ENCODE results near the gene COASY.
"Not testable (repeated sequence)": the region's sequence is repeated elsewhere in the genome, so short reads cannot be mapped to it uniquely, and the experiment has no call there.

Gene COASY

DNA sequence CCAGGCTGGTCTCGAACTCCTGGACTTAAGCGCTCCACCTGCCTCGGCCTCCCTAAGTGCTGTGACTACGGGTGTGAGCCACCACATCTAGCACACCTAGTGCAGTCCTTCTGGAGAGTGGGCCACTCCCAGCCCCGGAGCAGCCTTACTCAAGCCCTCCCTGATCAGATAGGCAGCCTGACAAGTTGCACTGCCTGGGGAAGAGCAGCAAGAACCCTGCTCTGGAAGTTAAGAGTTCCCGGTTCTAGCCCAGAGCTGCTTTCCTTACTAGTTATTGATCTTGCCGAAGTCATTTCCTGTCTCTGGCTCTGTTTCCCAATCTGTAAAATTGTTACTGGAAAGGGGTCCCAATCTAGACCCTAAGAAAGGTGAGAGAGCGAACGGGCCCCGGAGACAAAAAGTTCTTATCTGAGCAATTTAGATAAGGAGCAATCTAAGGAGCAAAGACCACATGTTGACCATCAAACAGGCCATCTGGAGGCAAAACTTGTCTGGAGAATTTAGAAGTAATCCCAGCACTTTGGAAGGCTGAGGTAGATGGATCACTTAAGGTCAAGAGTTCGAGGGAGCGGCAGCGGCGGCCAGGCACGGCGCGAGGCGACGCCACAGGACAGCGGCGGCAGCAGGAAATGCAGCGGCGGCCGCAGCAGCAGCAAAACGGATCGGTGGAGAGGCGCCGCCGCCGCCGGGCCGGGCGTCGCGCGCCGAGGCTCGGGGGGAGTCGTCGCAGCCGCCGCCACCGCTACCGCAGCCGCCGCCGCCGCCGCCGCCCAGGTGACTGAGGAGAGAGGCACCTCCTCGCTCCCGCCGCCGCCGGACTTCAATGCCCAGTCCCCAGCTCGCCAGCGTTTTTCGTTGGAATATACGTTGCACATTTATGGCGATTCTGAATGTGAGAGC lies 30.2 kb upstream of the COASY start:
- DNase-seq (ENCODE audit: low read depth, low spot score): peak; percentile 78

- DNase-seq (ENCODE audit: low read depth, low spot score): no peak
Measured at GRCh38 chr17:42535155-42536047, 26.5 kb upstream of the COASY start.

DNA sequence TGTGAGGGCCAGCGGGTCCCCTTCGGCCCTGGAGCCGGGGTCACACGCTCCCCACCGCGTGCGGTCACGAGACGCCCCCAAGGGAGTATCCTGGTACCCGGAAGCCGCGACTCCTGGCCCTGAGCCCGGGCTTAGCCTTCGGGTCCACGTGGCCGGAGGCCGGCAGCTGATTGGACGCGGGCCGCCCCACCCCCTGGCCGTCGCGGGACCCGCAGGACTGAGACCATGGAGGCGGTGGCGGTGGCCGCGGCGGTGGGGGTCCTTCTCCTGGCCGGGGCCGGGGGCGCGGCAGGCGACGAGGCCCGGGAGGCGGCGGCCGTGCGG lies 25.9 kb upstream of the COASY start, which contains the start of gene NAGLU:
NAGLU (plus strand) TSS at position 194 of the 324 bp plus-strand sequence; CDS start at position 226, 32 bp downstream.
- DNase-seq (ENCODE audit: low read depth, low spot score): peak; percentile 95

- DNase-seq (ENCODE audit: low read depth, low spot score): peak; percentile 87
Measured at GRCh38 chr17:42536372-42537155, 25.4 kb upstream of the COASY start.

GRCh38 chr17:42537156-42537805 lies 24.7 kb upstream of the COASY start:
- no peak for DNase-seq (ENCODE audit: low read depth, low spot score)

DNA sequence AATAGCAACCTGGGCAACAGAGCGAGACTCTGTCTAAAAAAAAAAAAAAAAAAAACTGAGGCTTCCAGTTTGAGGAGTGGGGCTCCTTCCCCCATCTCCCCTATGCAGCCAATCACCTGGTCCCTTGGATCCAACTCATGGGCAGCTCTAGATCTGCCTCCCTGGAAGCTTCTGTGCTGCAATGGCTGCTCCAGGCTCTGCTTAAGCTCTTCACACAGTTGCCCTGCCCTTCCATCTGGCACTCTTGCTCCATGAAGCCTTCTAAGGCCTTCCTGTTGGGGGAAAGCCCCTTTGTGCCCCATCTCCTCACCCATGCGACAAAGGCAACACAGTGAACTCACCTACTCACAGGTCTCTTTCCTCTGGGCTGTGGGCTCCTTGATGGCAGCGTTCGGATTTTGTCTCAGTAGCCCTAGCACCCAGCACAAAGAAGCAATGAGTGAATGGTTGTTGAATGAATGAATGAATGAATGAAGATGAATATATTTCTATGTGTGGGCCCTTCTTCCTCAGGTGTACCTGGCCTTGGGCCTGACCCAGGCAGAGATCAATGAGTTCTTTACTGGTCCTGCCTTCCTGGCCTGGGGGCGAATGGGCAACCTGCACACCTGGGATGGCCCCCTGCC lies 24.0 kb upstream of the COASY start:
- DNase-seq (ENCODE audit: low read depth, low spot score): no peak

DNA sequence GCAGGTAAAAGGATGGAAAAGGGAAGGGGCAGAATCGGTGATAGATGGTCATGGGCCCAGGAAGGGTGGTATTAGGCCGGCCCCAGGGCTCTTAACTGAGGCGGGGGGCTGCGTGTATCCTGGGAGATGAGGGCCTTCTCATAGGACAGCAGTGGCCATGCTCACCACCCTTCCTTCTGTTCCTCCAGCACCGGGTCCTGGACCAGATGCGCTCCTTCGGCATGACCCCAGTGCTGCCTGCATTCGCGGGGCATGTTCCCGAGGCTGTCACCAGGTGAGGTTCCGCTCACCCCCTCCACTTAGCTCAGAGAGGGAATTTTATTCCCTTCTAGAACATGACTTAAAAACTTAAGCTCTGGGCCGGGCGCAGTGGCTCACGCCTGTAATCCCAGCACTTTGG lies 23.5 kb upstream of the COASY start:
- DNase-seq (ENCODE audit: low read depth, low spot score): no peak

DNA sequence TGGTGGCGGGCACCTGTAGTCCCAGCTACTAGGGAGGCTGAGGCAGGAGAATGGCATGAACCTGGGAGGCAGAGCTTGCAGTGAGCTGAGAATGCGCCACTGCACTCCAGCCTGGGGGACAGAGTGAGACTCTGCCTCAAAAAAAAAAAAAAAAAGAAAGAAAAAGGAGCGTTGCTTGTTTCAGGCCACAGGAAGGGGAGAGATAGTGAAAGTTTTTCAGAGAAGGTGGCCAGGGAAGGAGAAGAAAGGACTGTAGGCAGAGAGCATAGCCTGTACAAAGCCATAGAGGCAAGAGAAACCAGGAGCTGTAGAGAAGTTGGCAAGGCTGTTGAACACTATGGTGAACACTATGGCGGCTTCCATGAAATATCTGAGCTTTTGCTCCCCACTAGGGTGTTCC lies 21.4 kb upstream of the COASY start:
- not testable (repeated sequence) for DNase-seq (ENCODE audit: low read depth, low spot score)

DNA sequence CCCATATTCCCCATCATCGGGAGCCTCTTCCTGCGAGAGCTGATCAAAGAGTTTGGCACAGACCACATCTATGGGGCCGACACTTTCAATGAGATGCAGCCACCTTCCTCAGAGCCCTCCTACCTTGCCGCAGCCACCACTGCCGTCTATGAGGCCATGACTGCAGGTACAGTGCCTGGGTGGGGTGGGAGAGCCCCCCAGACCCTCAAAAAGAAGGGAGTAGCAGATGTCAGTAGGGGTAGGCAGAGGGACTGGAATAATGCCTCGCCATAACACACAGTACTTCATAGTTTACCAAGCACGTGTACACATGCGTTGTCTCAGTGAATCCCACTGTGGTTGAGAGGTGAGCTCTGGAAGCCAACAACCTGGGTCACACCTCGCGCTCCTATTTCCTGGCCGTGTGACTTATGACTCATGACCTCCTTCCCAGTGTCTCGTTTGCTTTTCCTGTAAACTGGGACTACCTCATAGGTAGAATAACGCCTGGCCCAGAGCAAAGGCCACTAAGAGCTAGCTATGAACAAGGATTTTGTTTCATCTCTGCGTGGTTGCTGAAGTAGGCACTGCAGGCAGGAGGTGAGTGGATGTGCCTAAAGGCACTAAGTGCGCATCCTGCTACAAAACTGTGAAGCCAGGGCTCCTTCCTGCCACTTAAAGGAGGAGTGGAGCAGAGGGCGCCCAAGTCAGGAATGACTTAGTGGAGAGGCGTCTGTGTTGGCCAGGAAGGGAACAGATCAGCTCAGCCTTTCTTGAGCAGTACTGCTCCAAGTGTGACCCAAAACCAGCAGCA lies 20.7 kb upstream of the COASY start:
- no peak for DNase-seq (ENCODE audit: low read depth, low spot score)

GRCh38 chr17:42543190-42544079 lies 18.5 kb upstream of the COASY start:
- no peak for DNase-seq (ENCODE audit: low read depth, low spot score)

DNA sequence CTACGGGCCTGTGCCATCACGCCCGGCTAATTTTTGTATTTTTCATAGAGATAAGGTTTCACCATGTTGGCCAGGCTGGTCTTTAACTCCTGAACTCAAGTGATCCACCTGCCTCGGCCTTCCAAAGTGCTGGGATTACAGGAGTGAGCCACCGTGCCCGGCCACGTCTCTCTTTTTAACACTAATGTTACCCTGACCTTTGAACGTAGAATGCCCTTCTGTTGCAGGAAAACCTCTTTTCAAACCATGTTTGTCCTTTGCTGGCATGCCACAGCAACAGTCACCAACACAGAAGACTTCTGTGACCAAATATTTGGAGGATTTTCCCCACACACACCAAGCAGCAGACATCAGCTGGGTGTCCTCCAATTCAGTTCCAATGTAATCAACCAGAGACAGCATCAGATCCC lies 17.1 kb upstream of the COASY start:
- no peak for DNase-seq (ENCODE audit: low read depth, low spot score)

- DNase-seq (ENCODE audit: low read depth, low spot score): not testable (repeated sequence)
Measured at GRCh38 chr17:42545755-42546505, 16.0 kb upstream of the COASY start.

- DNase-seq (ENCODE audit: low read depth, low spot score): no peak
Measured at GRCh38 chr17:42547001-42547461, 14.9 kb upstream of the COASY start.

DNA sequence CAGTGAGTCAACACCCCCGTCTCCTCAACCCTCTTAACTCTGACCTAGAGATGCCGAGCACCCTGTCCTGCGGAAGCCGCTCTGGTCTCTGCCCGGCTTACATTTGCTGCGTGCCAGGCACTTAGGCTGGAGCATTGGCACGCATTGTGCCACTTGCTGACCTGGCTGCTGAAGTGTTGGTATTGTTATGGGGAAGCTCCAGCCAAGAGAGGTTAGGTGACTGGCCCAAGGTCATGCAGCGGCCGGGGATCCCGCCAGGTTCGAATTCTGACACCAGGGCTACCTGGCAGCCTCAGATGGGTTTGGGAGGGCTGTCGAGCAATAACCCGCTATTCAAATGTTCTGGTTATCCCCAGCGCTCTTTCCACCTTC lies 14.3 kb upstream of the COASY start:
- DNase-seq (ENCODE audit: low read depth, low spot score): no peak

DNA sequence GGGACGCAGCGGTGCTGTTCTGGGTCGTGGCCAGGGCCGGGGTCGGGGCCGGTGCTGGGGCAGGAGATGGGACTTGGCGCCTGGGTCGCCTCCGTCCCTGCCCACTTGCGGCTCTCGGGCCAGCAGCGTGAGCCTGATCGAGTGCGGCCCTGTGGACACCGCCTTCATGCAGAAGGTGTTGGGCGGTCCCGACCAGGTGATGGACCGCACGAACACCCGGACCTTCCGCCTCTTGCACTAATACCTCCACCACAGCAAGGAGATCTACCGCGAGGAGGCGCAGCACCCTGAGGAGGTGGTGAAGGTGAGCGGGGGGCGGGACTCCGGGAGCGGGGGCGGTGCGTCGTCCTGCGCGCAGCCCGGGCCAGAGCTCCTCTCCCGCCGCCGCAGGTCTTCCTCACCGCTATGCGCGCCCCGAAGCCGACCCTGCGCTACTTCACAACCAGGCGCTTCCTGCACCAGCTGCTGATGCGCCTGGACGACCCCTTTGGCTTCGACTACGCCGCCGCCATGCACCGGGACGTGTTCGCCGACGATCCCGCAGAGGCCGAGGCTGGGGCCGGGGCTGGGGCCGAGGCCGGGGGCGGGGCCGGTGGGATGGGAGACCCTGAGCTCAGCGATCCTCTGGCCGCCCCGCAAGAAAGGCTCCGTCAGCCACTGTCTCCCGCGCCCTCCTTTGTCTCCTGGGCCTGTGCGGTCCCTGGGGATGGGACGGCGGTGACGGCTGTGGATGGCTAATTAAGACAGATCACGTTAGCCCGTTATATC lies 13.7 kb upstream of the COASY start:
- DNase-seq (ENCODE audit: low read depth, low spot score): peak; percentile 83

- no peak for DNase-seq (ENCODE audit: low read depth, low spot score)
Measured at GRCh38 chr17:42548993-42549755, 12.8 kb upstream of the COASY start.

DNA sequence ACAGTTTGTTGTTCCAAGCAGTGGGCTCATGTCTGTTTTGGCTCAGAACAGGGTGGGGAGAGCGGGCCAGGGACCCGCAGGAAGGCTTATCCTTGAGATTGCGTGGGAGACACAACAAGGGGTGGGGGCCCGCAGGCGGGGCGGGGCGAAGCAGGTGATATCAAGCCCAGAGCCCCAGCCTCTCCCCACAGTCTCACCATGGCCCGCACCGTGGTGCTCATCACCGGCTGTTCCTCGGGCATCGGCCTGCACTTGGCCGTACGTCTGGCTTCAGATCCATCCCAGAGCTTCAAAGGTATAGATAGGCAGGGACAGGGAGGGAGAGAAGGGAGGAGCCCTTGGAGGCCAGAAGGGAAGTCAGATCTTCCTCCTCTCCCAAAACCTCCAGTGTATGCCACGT lies 9.2 kb upstream of the COASY start, which contains the start of gene HSD17B1:
HSD17B1 (plus strand) TSS at position 188 of the 400 bp plus-strand sequence; CDS start at position 199, 11 bp downstream.
- not testable (repeated sequence) for DNase-seq (ENCODE audit: low read depth, low spot score)

All from astrocyte of the hippocampus (primary cell).